ENCODE measurements around the gene DDIT4. TPM values are rescaled to one million over a fixed set of nuclear protein-coding genes. Genes with fewer than 3 reads are reported as not detected.
"Not testable (repeated sequence)": the region's sequence is repeated elsewhere in the genome, so short reads cannot be mapped to it uniquely, and the experiment has no call there.

Gene DDIT4
- 417 TPM for total RNA-seq

GRCh38 chr10:72273410-72274212 is at the start of gene DDIT4:
Gene DDIT4, plus strand, starts transcription at chr10:72273924. Its CDS starts 293 bp downstream, at chr10:72274217.
- ATAC-seq: peak; percentile 84

GRCh38 chr10:72224191-72224590 is 49.5 kb upstream of the DDIT4 start:
- ATAC-seq: not testable (repeated sequence)

- no peak for ATAC-seq
Measured at GRCh38 chr10:72226418-72227027, 47.2 kb upstream of the DDIT4 start.

- no peak for ATAC-seq
Measured at GRCh38 chr10:72227826-72228225, 45.9 kb upstream of the DDIT4 start.

- ATAC-seq: no peak
Measured at GRCh38 chr10:72228318-72228751, 45.4 kb upstream of the DDIT4 start.

GRCh38 chr10:72229261-72230251 is 44.2 kb upstream of the DDIT4 start:
- ATAC-seq: no peak

GRCh38 chr10:72233621-72234020 is 40.1 kb upstream of the DDIT4 start:
- ATAC-seq: no peak

- peak; percentile 57 for ATAC-seq
Measured at GRCh38 chr10:72234560-72235095, 39.1 kb upstream of the DDIT4 start.

GRCh38 chr10:72235544-72236279 is 38.0 kb upstream of the DDIT4 start:
- ATAC-seq: no peak

GRCh38 chr10:72238392-72239175 is 35.1 kb upstream of the DDIT4 start:
- no peak for ATAC-seq

- no peak for ATAC-seq
Measured at GRCh38 chr10:72239409-72239808, 34.3 kb upstream of the DDIT4 start.

GRCh38 chr10:72240371-72240770 is 33.4 kb upstream of the DDIT4 start:
- no peak for ATAC-seq

GRCh38 chr10:72241691-72242252 is 32.0 kb upstream of the DDIT4 start:
- no peak for ATAC-seq

- ATAC-seq: no peak
Measured at GRCh38 chr10:72242675-72243074, 31.0 kb upstream of the DDIT4 start.

GRCh38 chr10:72243822-72244437 is 29.8 kb upstream of the DDIT4 start:
- peak; percentile 2 for ATAC-seq

GRCh38 chr10:72244573-72245038 is 29.1 kb upstream of the DDIT4 start:
- no peak for ATAC-seq

GRCh38 chr10:72245949-72246525 is 27.7 kb upstream of the DDIT4 start:
- no peak for ATAC-seq

- peak; percentile 93 for ATAC-seq
Measured at GRCh38 chr10:72248468-72249151, 25.1 kb upstream of the DDIT4 start.

Measured in esophagus mucosa (tissue), 1 donor.